GM21447 (cell line): Measurements from ENCODE around the gene CABP2.

Source experiments
- ATAC-seq: cut with Tn5 transposase; IDR thresholded peaks from one replicate; pipeline ENCODE4 v1.9.1; 2021; ENCODE audit not compliant: unreplicated experiment

The CABP2 gene

GRCh38 chr11:67508486-67509121 is 14.6 kb downstream of the CABP2 start:
- peak; percentile 24 for ATAC-seq

GRCh38 chr11:67507864-67508485 is 15.3 kb downstream of the CABP2 start, which contains the start of gene CDK2AP2:
Gene CDK2AP2, minus strand, starts transcription at chr11:67508162. Its CDS starts 80 bp downstream, at chr11:67508082.
- ATAC-seq, result peak; percentile 70

GRCh38 chr11:67507242-67507863 is 15.9 kb downstream of the CABP2 start:
- ATAC-seq, result no peak

GRCh38 chr11:67506426-67507051 is 16.7 kb downstream of the CABP2 start:
- no peak for ATAC-seq

GRCh38 chr11:67505605-67506396 is 17.4 kb downstream of the CABP2 start:
- peak; percentile 25 for ATAC-seq

- ATAC-seq, result no peak
Measured at GRCh38 chr11:67504950-67505581, 18.2 kb downstream of the CABP2 start, which contains the start of gene PITPNM1. Gene PITPNM1, minus strand, starts transcription at chr11:67505363. Its CDS starts 1,183 bp downstream, at chr11:67504180.

- ATAC-seq, result no peak
Measured at GRCh38 chr11:67504005-67504949, 19.0 kb downstream of the CABP2 start.

GRCh38 chr11:67503119-67504004 is 19.9 kb downstream of the CABP2 start:
- ATAC-seq, result no peak

- no peak for ATAC-seq
Measured at GRCh38 chr11:67502328-67502979, 20.8 kb downstream of the CABP2 start.

GRCh38 chr11:67501854-67502253 is 21.4 kb downstream of the CABP2 start:
- no peak for ATAC-seq

GRCh38 chr11:67500831-67501715 is 22.2 kb downstream of the CABP2 start:
- ATAC-seq, result no peak

GRCh38 chr11:67500484-67500821 is 22.8 kb downstream of the CABP2 start:
- no peak for ATAC-seq

- no peak for ATAC-seq
Measured at GRCh38 chr11:67499808-67500483, 23.3 kb downstream of the CABP2 start.

- ATAC-seq, result no peak
Measured at GRCh38 chr11:67498544-67498972, 24.7 kb downstream of the CABP2 start.

- ATAC-seq, result no peak
Measured at GRCh38 chr11:67497656-67498291, 25.5 kb downstream of the CABP2 start.

- no peak for ATAC-seq
Measured at GRCh38 chr11:67496113-67496512, 27.1 kb downstream of the CABP2 start.
